ENCODE measurements around the gene RNLS.

DNA sequence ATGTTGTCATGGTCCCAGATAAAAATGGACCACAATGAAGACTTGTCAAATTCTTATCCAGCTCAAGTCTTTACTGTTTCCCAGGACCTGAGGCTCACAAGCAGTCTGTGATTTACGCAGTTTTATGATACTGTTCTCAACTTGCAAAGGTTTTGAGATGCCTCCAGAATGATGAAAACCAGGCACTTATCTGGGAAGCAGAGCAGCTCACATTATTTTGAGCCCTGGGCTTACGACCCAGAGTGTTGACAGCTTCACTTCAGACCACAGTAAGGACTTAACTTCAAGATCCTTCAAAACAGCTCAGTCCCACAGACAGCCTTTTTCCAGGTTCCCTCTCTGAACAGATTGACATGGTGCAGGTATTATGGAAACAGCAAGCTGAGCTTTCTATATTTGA is 236.1 kb downstream of the RNLS start:
- TF ChIP-seq, protein P1, sequence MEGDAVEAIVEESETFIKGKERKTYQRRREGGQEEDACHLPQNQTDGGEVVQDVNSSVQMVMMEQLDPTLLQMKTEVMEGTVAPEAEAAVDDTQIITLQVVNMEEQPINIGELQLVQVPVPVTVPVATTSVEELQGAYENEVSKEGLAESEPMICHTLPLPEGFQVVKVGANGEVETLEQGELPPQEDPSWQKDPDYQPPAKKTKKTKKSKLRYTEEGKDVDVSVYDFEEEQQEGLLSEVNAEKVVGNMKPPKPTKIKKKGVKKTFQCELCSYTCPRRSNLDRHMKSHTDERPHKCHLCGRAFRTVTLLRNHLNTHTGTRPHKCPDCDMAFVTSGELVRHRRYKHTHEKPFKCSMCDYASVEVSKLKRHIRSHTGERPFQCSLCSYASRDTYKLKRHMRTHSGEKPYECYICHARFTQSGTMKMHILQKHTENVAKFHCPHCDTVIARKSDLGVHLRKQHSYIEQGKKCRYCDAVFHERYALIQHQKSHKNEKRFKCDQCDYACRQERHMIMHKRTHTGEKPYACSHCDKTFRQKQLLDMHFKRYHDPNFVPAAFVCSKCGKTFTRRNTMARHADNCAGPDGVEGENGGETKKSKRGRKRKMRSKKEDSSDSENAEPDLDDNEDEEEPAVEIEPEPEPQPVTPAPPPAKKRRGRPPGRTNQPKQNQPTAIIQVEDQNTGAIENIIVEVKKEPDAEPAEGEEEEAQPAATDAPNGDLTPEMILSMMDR (IDR thresholded peaks at IDR 0.05) = no peak
- no peak for TF ChIP-seq POLR2A (IDR thresholded peaks at IDR 0.05)

All from vagina (tissue), 2 donors.